H9 (cell line): ENCODE data around the gene TM4SF1. TPM values are rescaled to one million over a fixed set of nuclear protein-coding genes. Genes with fewer than 3 reads are reported as not detected.

ENCODE experiments used
- DNase-seq: peaks from one replicate; pipeline ENCODE4 v3.0.0-alpha.2; 2017
- H2AFZ ChIP-seq: one replicate; pipeline ENCODE4 v1.6.1; 2013; ENCODE audit warnings: mild to moderate bottlenecking, low read length, control low read depth, moderate library complexity
- H2AK5ac ChIP-seq: 2 replicates; pipeline ENCODE4 v1.6.1; 2013; ENCODE audit warnings: low read length, control low read depth, mixed read lengths; ENCODE audit not compliant: insufficient read length
- H2BK120ac ChIP-seq: one replicate; pipeline ENCODE4 v1.6.1; 2013; ENCODE audit warnings: low read depth, mild to moderate bottlenecking, low read length, control low read depth, inconsistent platforms; ENCODE audit not compliant: poor library complexity, severe bottlenecking
- H2BK12ac ChIP-seq: 2 replicates; pipeline ENCODE4 v1.6.1; 2013; ENCODE audit warnings: low read length, control low read depth, mixed read lengths, low read depth; ENCODE audit not compliant: insufficient read length
- H2BK15ac ChIP-seq: 2 replicates; pipeline ENCODE4 v1.6.1; 2013; ENCODE audit warnings: low read depth, low read length, control low read depth
- H2BK20ac ChIP-seq: one replicate; pipeline ENCODE4 v1.6.1; 2013; ENCODE audit warnings: low read depth, mild to moderate bottlenecking, low read length, control low read depth, inconsistent platforms; ENCODE audit not compliant: poor library complexity, severe bottlenecking
- H2BK5ac ChIP-seq: 2 replicates; pipeline ENCODE4 v1.6.1; 2013; ENCODE audit warnings: low read length, control low read depth, mixed read lengths; ENCODE audit not compliant: insufficient read length
- H3K14ac ChIP-seq: 2 replicates; pipeline ENCODE4 v1.6.1; 2013; ENCODE audit warnings: low read length, control low read depth; ENCODE audit not compliant: insufficient read depth
- H3K18ac ChIP-seq: 2 replicates; pipeline ENCODE4 v1.6.1; 2013; ENCODE audit warnings: low read depth, mild to moderate bottlenecking, mixed read lengths, low read length, control low read depth; ENCODE audit not compliant: insufficient read length
- H3K23ac ChIP-seq: 2 replicates; pipeline ENCODE4 v1.6.1; 2013; ENCODE audit warnings: low read length, control low read depth, mixed read lengths, low read depth; ENCODE audit not compliant: insufficient read length
- H3K23me2 ChIP-seq: 2 replicates; pipeline ENCODE4 v1.6.1; 2013; ENCODE audit warnings: low read depth, mild to moderate bottlenecking, mixed read lengths, low read length, control low read depth; ENCODE audit not compliant: insufficient read length, poor library complexity, severe bottlenecking
- H3K27ac ChIP-seq: 2 replicates; pipeline ENCODE4 v1.5.1; 2013; ENCODE audit warnings: low read length, control low read depth, mixed read lengths, low read depth; ENCODE audit not compliant: insufficient read length
- H3K27me3 ChIP-seq: 2 replicates; pipeline ENCODE4 v1.6.1; 2013; ENCODE audit warnings: low read length, control low read depth, inconsistent platforms; ENCODE audit not compliant: insufficient read depth
- H3K4ac ChIP-seq: 2 replicates; pipeline ENCODE4 v1.6.1; 2013; ENCODE audit warnings: low read depth, mild to moderate bottlenecking, control low read depth, inconsistent platforms, low read length, moderate library complexity
- H3K4me1 ChIP-seq: 2 replicates; pipeline ENCODE4 v1.6.1; 2013; ENCODE audit warnings: low read length, control low read depth, inconsistent platforms; ENCODE audit not compliant: insufficient read depth
- H3K4me2 ChIP-seq: 2 replicates; pipeline ENCODE4 v1.6.1; 2013; ENCODE audit warnings: low read length, control low read depth, mixed read lengths; ENCODE audit not compliant: insufficient read length, insufficient read depth
- H3K56ac ChIP-seq: 2 replicates; pipeline ENCODE4 v1.6.1; 2013; ENCODE audit warnings: low read depth, mild to moderate bottlenecking, mixed read lengths, low read length, control low read depth; ENCODE audit not compliant: insufficient read length
- H3K79me1 ChIP-seq: 2 replicates; pipeline ENCODE4 v1.6.1; 2013; ENCODE audit warnings: low read depth, mild to moderate bottlenecking, moderate library complexity, low read length, control low read depth, inconsistent platforms; ENCODE audit not compliant: insufficient read depth, poor library complexity, severe bottlenecking
- H3K79me2 ChIP-seq: 2 replicates; pipeline ENCODE4 v1.6.1; 2013; ENCODE audit warnings: low read length, control low read depth, inconsistent platforms; ENCODE audit not compliant: insufficient read depth
- H3K9ac ChIP-seq: 2 replicates; pipeline ENCODE4 v1.6.1; 2013; ENCODE audit warnings: low read length, control low read depth, mixed read lengths; ENCODE audit not compliant: insufficient read length; ENCODE audit errors: extremely low read depth
- H3K9me3 ChIP-seq: one replicate; pipeline ENCODE4 v1.6.1; 2013; ENCODE audit warnings: low read depth, low read length, inconsistent platforms; ENCODE audit not compliant: control insufficient read depth
- H3T11ph ChIP-seq: one replicate; pipeline ENCODE4 v1.6.1; 2013; ENCODE audit warnings: mild to moderate bottlenecking, low read length, control low read depth, inconsistent platforms
- H4K20me1 ChIP-seq: one replicate; pipeline ENCODE4 v1.6.1; 2013; ENCODE audit not compliant: control insufficient read depth, insufficient read length, insufficient read depth
- H4K5ac ChIP-seq: 2 replicates; pipeline ENCODE4 v1.6.1; 2013; ENCODE audit warnings: low read depth, mild to moderate bottlenecking, mixed read lengths, low read length, control low read depth; ENCODE audit not compliant: insufficient read length
- H4K8ac ChIP-seq: replicated peaks from 2 replicates; pipeline ENCODE4 v1.6.1; 2013; ENCODE audit warnings: low read length, control low read depth, mixed read lengths, low read depth; ENCODE audit not compliant: insufficient read length
- H4K91ac ChIP-seq: 2 replicates; pipeline ENCODE4 v1.6.1; 2013; ENCODE audit warnings: low read depth, mild to moderate bottlenecking, moderate library complexity, mixed read lengths, low read length, control low read depth; ENCODE audit not compliant: insufficient read length
- H3K27ac Mint-ChIP-seq, 3 experiments: 2 replicates in 2 of 3; 3 replicates in 1 of 3; pipeline ENCODE4 v1.8.0; 2020 to 2021; ENCODE audit warnings: mixed read lengths in 3 of 3, mild to moderate bottlenecking in 1 of 3, moderate library complexity in 1 of 3
- H3K27me3 Mint-ChIP-seq: 2 replicates; pipeline ENCODE4 v1.8.0; 2021; ENCODE audit warnings: low read depth, mild to moderate bottlenecking, moderate library complexity, mixed read lengths
- H3K36me3 Mint-ChIP-seq, 3 experiments: 2 replicates in 2 of 3; 3 replicates in 1 of 3; pipeline ENCODE4 v1.8.0; 2020 to 2021; ENCODE audit warnings: low read depth in 3 of 3, mixed read lengths in 3 of 3; ENCODE audit not compliant: insufficient read depth in 1 of 3
- H3K4me1 Mint-ChIP-seq, 2 experiments: 2 replicates each; pipeline ENCODE4 v1.8.0; 2020; ENCODE audit warnings: mixed read lengths in 2 of 2
- H3K4me3 Mint-ChIP-seq, 2 experiments: 2 replicates in 1 of 2; 3 replicates in 1 of 2; pipeline ENCODE4 v1.8.0; 2020 to 2021; ENCODE audit warnings: mild to moderate bottlenecking in 2 of 2, mixed read lengths in 2 of 2, moderate library complexity in 1 of 2
- H3K9me3 Mint-ChIP-seq, 2 experiments: 2 replicates in 1 of 2; 3 replicates in 1 of 2; pipeline ENCODE4 v1.8.0; 2020; ENCODE audit warnings: mild to moderate bottlenecking in 2 of 2, mixed read lengths in 2 of 2, moderate library complexity in 1 of 2
- WGBS: extraction: QIAGEN DNeasy Blood & Tissue Kit; methylation state at CpG from one replicate; pipeline ENCODE4 v1.1.7; 2013; ENCODE audit warnings: missing lambda C conversion rate, low lambda C conversion rate, mixed read lengths; ENCODE audit not compliant: insufficient read length; ENCODE audit errors: extremely low coverage; 5-methylcytosine and 5-hydroxymethylcytosine counted together
- total RNA-seq: library from RNA; stranded (reverse); gene quantifications from 2 replicates; pipeline ENCODE4 v1.2.1, GENCODE V29; 2021
- TF ChIP-seq, protein P1 (sequence below): fragments of 200-600 bp; sonication (generic); conservative IDR thresholded peaks from 3 replicates; pipeline ENCODE4 v1.8.0; 2021; ENCODE audit warnings: antibody characterized with exemption, mild to moderate bottlenecking

Gene TM4SF1
- total RNA-seq, 1 experiment from 2014 or later, result 1.2 TPM

DNA sequence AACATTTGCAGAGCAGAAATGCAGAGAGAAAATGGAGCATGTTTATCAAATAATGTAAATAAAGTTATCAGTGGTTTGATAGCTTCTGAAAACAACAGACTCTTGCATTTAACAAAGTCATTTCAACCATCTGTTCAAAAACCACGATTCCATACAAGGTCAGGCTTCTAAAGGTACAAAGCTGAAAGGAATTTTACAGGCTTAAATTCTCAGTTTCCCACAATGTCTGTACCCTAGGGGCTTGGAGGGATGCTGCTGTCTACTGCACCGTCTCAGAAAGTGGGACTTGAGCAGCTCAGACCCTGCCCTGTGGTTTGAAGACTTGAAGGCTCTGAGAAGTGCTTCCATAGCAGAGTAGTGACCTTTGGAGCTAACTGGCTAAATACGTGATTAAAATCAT is 30.4 kb upstream of the TM4SF1 start:
- no CpG with 5 or more reads among the region's 3 CpGs for WGBS
- H3K79me1 ChIP-seq, result no peaks in the 10 kb centered on the region
- no peak overlapping the region for H4K91ac ChIP-seq
- no peak overlapping the region for H3K27ac ChIP-seq
- H3K9me3 ChIP-seq, result no peaks in the 10 kb centered on the region
- H3K18ac ChIP-seq, result no peak overlapping the region
- Mint-ChIP-seq H3K36me3 (no peaks in the 10 kb centered on the region), H3K27me3 (no peaks in the 10 kb centered on the region), H3K9me3 (no peaks in the 10 kb centered on the region), H3K27ac (no peak overlapping the region), H3K4me1 (peaks cover 7 to 8% of the 10 kb centered on the region in 2 experiments), H3K4me3 (no peak overlapping the region)
- H4K20me1 ChIP-seq, result no peaks in the 10 kb centered on the region
- no peak overlapping the region for H3K56ac ChIP-seq
- no peak overlapping the region for H4K8ac ChIP-seq
- no peak overlapping the region for H2BK15ac ChIP-seq
- H3K79me2 ChIP-seq, result no peaks in the 10 kb centered on the region
- no peaks in the 10 kb centered on the region for H3K23me2 ChIP-seq
- no peak overlapping the region for H3K4ac ChIP-seq
- no peak overlapping the region for H2BK20ac ChIP-seq
- no peak overlapping the region for H3K4me2 ChIP-seq
- no peak overlapping the region for H3K14ac ChIP-seq
- DNase-seq, result no peak
- no peak overlapping the region for H3T11ph ChIP-seq
- H3K27me3 ChIP-seq, result no peaks in the 10 kb centered on the region
- TF ChIP-seq, protein P1, sequence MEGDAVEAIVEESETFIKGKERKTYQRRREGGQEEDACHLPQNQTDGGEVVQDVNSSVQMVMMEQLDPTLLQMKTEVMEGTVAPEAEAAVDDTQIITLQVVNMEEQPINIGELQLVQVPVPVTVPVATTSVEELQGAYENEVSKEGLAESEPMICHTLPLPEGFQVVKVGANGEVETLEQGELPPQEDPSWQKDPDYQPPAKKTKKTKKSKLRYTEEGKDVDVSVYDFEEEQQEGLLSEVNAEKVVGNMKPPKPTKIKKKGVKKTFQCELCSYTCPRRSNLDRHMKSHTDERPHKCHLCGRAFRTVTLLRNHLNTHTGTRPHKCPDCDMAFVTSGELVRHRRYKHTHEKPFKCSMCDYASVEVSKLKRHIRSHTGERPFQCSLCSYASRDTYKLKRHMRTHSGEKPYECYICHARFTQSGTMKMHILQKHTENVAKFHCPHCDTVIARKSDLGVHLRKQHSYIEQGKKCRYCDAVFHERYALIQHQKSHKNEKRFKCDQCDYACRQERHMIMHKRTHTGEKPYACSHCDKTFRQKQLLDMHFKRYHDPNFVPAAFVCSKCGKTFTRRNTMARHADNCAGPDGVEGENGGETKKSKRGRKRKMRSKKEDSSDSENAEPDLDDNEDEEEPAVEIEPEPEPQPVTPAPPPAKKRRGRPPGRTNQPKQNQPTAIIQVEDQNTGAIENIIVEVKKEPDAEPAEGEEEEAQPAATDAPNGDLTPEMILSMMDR, result no peak
- no peaks in the 10 kb centered on the region for H3K4me1 ChIP-seq
- no peak overlapping the region for H2BK12ac ChIP-seq
- H3K9ac ChIP-seq, result no peak overlapping the region
- no peak overlapping the region for H4K5ac ChIP-seq
- H2AK5ac ChIP-seq, result no peak overlapping the region
- no peak overlapping the region for H3K23ac ChIP-seq
- no peak overlapping the region for H2BK120ac ChIP-seq
- H2AFZ ChIP-seq, result no peak overlapping the region
- no peak overlapping the region for H2BK5ac ChIP-seq
